IPS-18a (cell line): ENCODE results near the gene CEP89.

Source experiments
- H3K27ac ChIP-seq: one replicate; pipeline ENCODE4 v1.5.1; 2013; ENCODE audit warnings: low read length
- H3K27me3 ChIP-seq: one replicate; pipeline ENCODE4 v1.6.1; 2013; ENCODE audit warnings: mild to moderate bottlenecking, low read length; ENCODE audit not compliant: control insufficient read depth, insufficient read depth
- H3K36me3 ChIP-seq: one replicate; pipeline ENCODE4 v1.6.1; 2013; ENCODE audit warnings: low read depth, low read length; ENCODE audit not compliant: control insufficient read depth
- H3K4me1 ChIP-seq: one replicate; pipeline ENCODE4 v1.6.1; 2013; ENCODE audit warnings: low read depth, low read length; ENCODE audit not compliant: control insufficient read depth
- H3K4me3 ChIP-seq: one replicate; pipeline ENCODE4 v1.5.1; 2013; ENCODE audit warnings: low read length
- H3K9ac ChIP-seq: one replicate; pipeline ENCODE4 v1.6.1; 2013; ENCODE audit warnings: mild to moderate bottlenecking, low read length, moderate library complexity
- H3K9me3 ChIP-seq: one replicate; pipeline ENCODE4 v1.6.1; 2013; ENCODE audit warnings: low read depth, low read length; ENCODE audit not compliant: control insufficient read depth

Gene CEP89

GRCh38 chr19:32829345-32829896 lies 142.3 kb downstream of the CEP89 start:
- no peak overlapping the region for H3K27ac ChIP-seq
- no peaks in the 10 kb centered on the region for H3K36me3 ChIP-seq
- no peaks in the 10 kb centered on the region for H3K27me3 ChIP-seq
- no peak overlapping the region for H3K9ac ChIP-seq
- no peaks in the 10 kb centered on the region for H3K9me3 ChIP-seq
- no peak overlapping the region for H3K4me3 ChIP-seq
- peaks cover 24% of the 10 kb centered on the region for H3K4me1 ChIP-seq

DNA sequence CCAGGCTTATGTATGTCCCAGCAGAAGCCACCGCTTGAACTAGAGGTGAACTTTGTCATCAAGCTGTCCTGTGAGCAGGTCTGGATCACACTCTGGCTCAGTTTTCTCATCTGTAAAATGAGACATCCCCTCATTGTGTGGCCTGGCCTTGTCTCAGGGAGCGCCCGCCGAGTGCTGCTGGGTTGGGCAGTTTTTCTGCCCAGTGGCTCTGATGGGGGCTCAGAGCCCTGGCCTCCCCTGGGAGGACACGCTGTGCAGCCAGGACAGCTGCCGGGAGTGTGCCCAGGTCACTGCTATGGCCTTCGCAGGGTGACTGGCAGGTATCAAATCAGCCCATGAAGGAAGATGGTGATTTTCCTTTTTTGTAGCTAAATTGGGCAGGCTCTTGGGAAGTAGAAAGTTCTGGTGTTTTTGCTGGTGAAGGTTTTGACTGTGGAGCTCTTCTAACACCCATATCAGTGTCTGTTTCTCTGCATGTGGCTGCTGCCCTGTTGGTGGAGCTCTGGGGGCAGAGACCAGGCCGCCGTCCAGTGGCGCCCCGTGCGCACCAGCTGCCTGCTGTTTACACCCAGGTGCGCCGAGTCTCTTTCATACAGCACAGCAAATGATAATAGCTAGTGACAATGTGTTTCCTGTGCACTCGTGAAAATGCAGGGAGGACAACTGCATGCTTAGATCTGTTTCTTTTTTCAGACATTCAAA lies 143.0 kb downstream of the CEP89 start:
- Histone ChIP-seq H3K4me3 (no peak overlapping the region), H3K9me3 (no peaks in the 10 kb centered on the region), H3K27ac (no peak overlapping the region), H3K4me1 (peaks cover 25% of the 10 kb centered on the region), H3K36me3 (no peaks in the 10 kb centered on the region), H3K27me3 (no peaks in the 10 kb centered on the region), H3K9ac (no peak overlapping the region)

GRCh38 chr19:32828139-32828538 lies 143.6 kb downstream of the CEP89 start:
- Histone ChIP-seq H3K9ac (no peak overlapping the region), H3K27me3 (no peaks in the 10 kb centered on the region), H3K36me3 (no peaks in the 10 kb centered on the region), H3K4me3 (no peak overlapping the region), H3K27ac (no peak overlapping the region), H3K4me1 (peaks cover 25% of the 10 kb centered on the region), H3K9me3 (no peaks in the 10 kb centered on the region)
